Kidney (tissue), 14 donors: ENCODE measurements around the gene PVALEF. TPM values are rescaled to one million over a fixed set of nuclear protein-coding genes. Genes with fewer than 3 reads are reported as not detected.

ENCODE experiments used
- DNase-seq, 5 donors: peaks; one replicate each; pipeline ENCODE4 v3.0.0-alpha.2; 2013 to 2020
- FAIRE-seq: peaks from 2 replicates; lab custom pipeline; 2012; peaks lifted over from hg19 to GRCh38; lab: Jason Lieb, UNC
- H3K27ac ChIP-seq, 2 donors: one replicate each; pipeline ENCODE4 v1.7.0; 2013; ENCODE audit warnings: low read depth in 2 of 2, low read length in 2 of 2, inconsistent platforms in 1 of 2
- H3K27me3 ChIP-seq: one replicate; pipeline ENCODE4 v1.7.1; 2013; ENCODE audit warnings: low read length, inconsistent platforms; ENCODE audit not compliant: control insufficient read depth, insufficient read depth
- H3K36me3 ChIP-seq, 3 donors: one replicate each; pipeline versions ENCODE4 v1.7.0 to v1.7.1; 2013; ENCODE audit warnings: low read length in 3 of 3, control low read depth in 1 of 3, inconsistent platforms in 1 of 3; ENCODE audit not compliant: insufficient read depth in 3 of 3, control insufficient read depth in 2 of 3
- H3K4me1 ChIP-seq, 3 donors: one replicate each; pipeline versions ENCODE4 v1.7.0 to v1.7.1; 2013; ENCODE audit warnings: low read length in 3 of 3, inconsistent platforms in 1 of 3, low read depth in 1 of 3; ENCODE audit not compliant: control insufficient read depth in 2 of 3, insufficient read depth in 2 of 3
- H3K4me3 ChIP-seq, 3 donors: one replicate each; pipeline versions ENCODE4 v1.7.0 to v1.8.1; 2013; ENCODE audit warnings: low read length in 3 of 3, control low read depth in 1 of 3, inconsistent platforms in 1 of 3
- H3K9ac ChIP-seq, 3 donors: one replicate each; pipeline versions ENCODE4 v1.7.0 to v1.7.1; 2013; ENCODE audit warnings: low read length in 3 of 3, control low read depth in 1 of 3, inconsistent platforms in 1 of 3
- H3K9me3 ChIP-seq, 3 donors: one replicate each; pipeline versions ENCODE4 v1.7.0 to v1.7.1; 2013; ENCODE audit warnings: low read length in 3 of 3, control low read depth in 1 of 3, inconsistent platforms in 1 of 3; ENCODE audit not compliant: control insufficient read depth in 2 of 3, insufficient read depth in 1 of 3
- CTCF ChIP-seq: IDR thresholded peaks from 3 replicates; pipeline ENCODE4 v1.5.1; 2012; ENCODE audit warnings: mild to moderate bottlenecking, moderate library complexity, borderline replicate concordance; ENCODE audit not compliant: insufficient read depth; ENCODE audit errors: extremely low read depth
- intact Hi-C: fragments of 100-400 bp; cut with DNase I; formaldehyde crosslinking; loops from one replicate; pipeline ENCODE4 v1.11.1; 2022
- polyA plus RNA-seq: library from polyadenylated mRNA; stranded (reverse); fragments of 350-450 nt; fragmentation: Illumina TruSeq; extraction: RNeasy Lipid Tissue Mini Kit (QIAGEN cat#74804); gene quantifications from one replicate; pipeline ENCODE4 v1.2.3, GENCODE V29; 2014; ENCODE audit warnings: low read depth, low replicate concordance; ENCODE audit not compliant: insufficient read depth
- total RNA-seq: library from RNA; stranded (reverse); fragmentation: NEBNext Ultra II Directional; extraction: Animal tissue kit (Norgen Biotek cat#: 25700); gene quantifications from one replicate; pipeline ENCODE4 v1.2.1, GENCODE V29; 2021
- donor health status: control.
- donor health status: control.
- donor health status: control.
- donor health status: control.
- donor health status: control.
- donor health status: DM: yes; HTN: yes; CAD: no.
- donor health status: Normal renal cell carcinoma (clear cell type).

PVALEF gene
- total and polyA plus RNA-seq, 2 donors from 2014 or later, result not detected

GRCh38 chr17:81228420-81228819 is 63.1 kb downstream of the PVALEF start:
- Histone ChIP-seq H3K9ac (no peak overlapping the region), H3K36me3 (peaks cover 5 to 10% (median 5%) of the 10 kb centered on the region in 3 donors), H3K4me1 (peaks cover 0 to under 1% (median 0%) of the 10 kb centered on the region in 3 donors), H3K27ac (no peak overlapping the region), H3K27me3 (no peaks in the 10 kb centered on the region), H3K9me3 (no peaks in the 10 kb centered on the region), H3K4me3 (no peak overlapping the region)
- TF ChIP-seq CTCF, result no peak
- intact Hi-C loops, result no loop called here
- no peak for DNase-seq
- no peak for FAIRE-seq

GRCh38 chr17:81228834-81229665 is 63.7 kb downstream of the PVALEF start:
- no peaks in the 10 kb centered on the region for H3K27me3 ChIP-seq
- no peaks in the 10 kb centered on the region for H3K9me3 ChIP-seq
- DNase-seq, result no peak
- no peak overlapping the region for H3K27ac ChIP-seq
- H3K4me1 ChIP-seq, result no peaks in the 10 kb centered on the region
- intact Hi-C loops, result no loop called here
- peaks cover 5 to 10% (median 5%) of the 10 kb centered on the region in 3 donors for H3K36me3 ChIP-seq
- H3K4me3 ChIP-seq, result no peak overlapping the region
- no peak overlapping the region for H3K9ac ChIP-seq
- FAIRE-seq, result no peak
- no peak for TF ChIP-seq CTCF

DNA sequence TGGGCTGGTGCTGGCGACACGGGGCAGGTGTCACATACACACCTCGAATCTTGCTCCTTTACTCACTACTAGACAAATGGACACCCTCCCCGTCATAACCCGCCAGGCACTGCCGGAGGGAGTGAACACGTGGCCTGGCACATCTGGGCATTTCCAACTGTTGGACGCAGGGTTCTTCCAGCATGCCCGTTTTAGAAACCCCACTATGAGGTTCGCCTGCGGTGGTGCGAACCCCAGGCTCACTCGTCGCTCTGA is 64.3 kb downstream of the PVALEF start:
- Histone ChIP-seq H3K4me3 (no peak overlapping the region), H3K27ac (no peak overlapping the region), H3K27me3 (no peaks in the 10 kb centered on the region), H3K36me3 (peaks cover 5 to 10% (median 5%) of the 10 kb centered on the region in 3 donors), H3K9ac (no peak overlapping the region), H3K9me3 (no peaks in the 10 kb centered on the region), H3K4me1 (no peaks in the 10 kb centered on the region)
- no peak for DNase-seq
- no peak for TF ChIP-seq CTCF
- FAIRE-seq, result no peak
- intact Hi-C loops, result no loop called here
